Right lobe of liver (tissue), 6 donors: ENCODE measurements around the gene DAAM1. TPM values are rescaled to one million over a fixed set of nuclear protein-coding genes. Genes with fewer than 3 reads are reported as not detected.

Experiments
- ATAC-seq, 4 donors: fragments of 200-7000 bp; cut with Tn5 transposase; one replicate each; pipeline ENCODE4 v1.9.1; 2020; ENCODE audit warnings: mild to moderate bottlenecking in 4 of 4, moderate library complexity in 4 of 4
- DNase-seq, 3 donors: peaks; one replicate each; pipeline ENCODE4 v3.0.0-alpha.2; 2020
- H3K27ac ChIP-seq, 3 donors: fragments of 200-600 bp; one replicate each; pipeline ENCODE4 v1.8.0; 2022
- H3K27me3 ChIP-seq, 2 donors: fragments of 200-600 bp; one replicate each; pipeline ENCODE4 v1.8.0; 2022
- H3K36me3 ChIP-seq, 4 donors: fragments of 200-600 bp; sonication (generic) in 1 of 4; one replicate each; pipeline versions ENCODE4 v1.5.1 to v1.8.0; 2017 to 2022; ENCODE audit warnings: control low read depth in 1 of 4
- H3K4me1 ChIP-seq, 4 donors: fragments of 200-600 bp; sonication (generic) in 1 of 4; one replicate each; pipeline versions ENCODE4 v1.5.1 to v1.8.0; 2017 to 2022; ENCODE audit warnings: control low read depth in 1 of 4
- H3K4me3 ChIP-seq, 3 donors: fragments of 200-600 bp; one replicate each; pipeline ENCODE4 v1.8.0; 2022
- H3K9me3 ChIP-seq, 4 donors: fragments of 200-600 bp; sonication (generic) in 1 of 4; one replicate each; pipeline versions ENCODE4 v1.5.1 to v1.8.0; 2017 to 2022; ENCODE audit warnings: control low read depth in 1 of 4
- CTCF ChIP-seq, 4 donors: fragments of 200-600 bp in 3 of 4; fragments of 450-650 bp in 1 of 4; IDR thresholded peaks; one replicate each; pipeline versions ENCODE4 v1.5.1 to v1.8.0; 2016 to 2022; ENCODE audit warnings: antibody characterized with exemption in 4 of 4, mild to moderate bottlenecking in 2 of 4
- POLR2A ChIP-seq: fragments of 450-650 bp; IDR thresholded peaks from one replicate; pipeline ENCODE4 v1.6.1; 2017; ENCODE audit warnings: antibody characterized with exemption, mild to moderate bottlenecking
- WGBS: methylation state at CpG from one replicate; pipeline ENCODE4 v1.1.6; 2018; ENCODE audit warnings: low coverage, low lambda C conversion rate; ENCODE audit not compliant: insufficient coverage; ENCODE audit errors: missing lambda C conversion rate; 5-methylcytosine and 5-hydroxymethylcytosine counted together
- intact Hi-C, 2 donors: fragments of 100-400 bp; cut with DNase I; formaldehyde crosslinking; loops; one replicate each; pipeline versions ENCODE4 v1.11.2 to v1.14.1; 2022
- total RNA-seq, 6 experiments: library from RNA; depleted of rRNA in 2 of 6; stranded (reverse); fragments of >200 nt in 2 of 6; fragmentation: NEBNext Ultra II Directional in 3 of 6; extraction: Animal tissue kit (Norgen Biotek cat#: 25700) in 3 of 6; gene quantifications; one replicate each; pipeline versions ENCODE4 v1.1.0 to v1.2.4, GENCODE V29; 2016 to 2023
- donor health status: DM: no; HTN: yes; CAD: no.
- donor health status: DM: no; HTN: no; CAD: no.
- donor health status: DM: no; HTN: no; CAD: no.
- donor health status: DM: no; HTN: yes; CAD: no.
- donor health status: DM: no; HTN: yes; CAD: no.

DAAM1 gene
- total RNA-seq, 6 experiments from 2014 or later: 17.2 to 43.6 (median 25.3) TPM

- ATAC-seq (no peak), DNase-seq (no peak)
- intact Hi-C loops: no loop called here
- Histone ChIP-seq H3K4me3 (no peak overlapping the region), H3K9me3 (no peaks in the 10 kb centered on the region), H3K27ac (no peak overlapping the region), H3K27me3 (no peaks in the 10 kb centered on the region), H3K36me3 (no peaks in the 10 kb centered on the region), H3K4me1 (peaks cover 0 to 15% (median 7%) of the 10 kb centered on the region in 4 donors)
- 74% methylated on average over 3 of the region's 3 CpGs for WGBS
- no peak for TF ChIP-seq CTCF (IDR thresholded peaks at IDR 0.05)
- no peak for TF ChIP-seq POLR2A
Observed at GRCh38 chr14:59282378-59282765, 93.9 kb downstream of the DAAM1 start.

- intact Hi-C loops: no loop called here
- H3K27ac ChIP-seq: no peak overlapping the region
- no peaks in the 10 kb centered on the region for H3K36me3 ChIP-seq
- TF ChIP-seq CTCF (IDR thresholded peaks at IDR 0.05) (no peak), POLR2A (no peak)
- H3K4me3 ChIP-seq: no peak overlapping the region
- H3K9me3 ChIP-seq: no peaks in the 10 kb centered on the region
- ATAC-seq: peak; percentile 80 to 97 (median 91)
- H3K4me1 ChIP-seq: peaks cover 0 to 15% (median 7%) of the 10 kb centered on the region in 4 donors
- no peak for DNase-seq
- no peaks in the 10 kb centered on the region for H3K27me3 ChIP-seq
Observed at GRCh38 chr14:59283361-59283760, 94.9 kb downstream of the DAAM1 start.

- intact Hi-C loops: no loop called here
- DNase-seq: no peak
- 100% methylated on average over 1 of the region's 1 CpG for WGBS
- TF ChIP-seq CTCF (IDR thresholded peaks at IDR 0.05): no peak
- TF ChIP-seq POLR2A: no peak
- no peaks in the 10 kb centered on the region for H3K27me3 ChIP-seq
- no peak overlapping the region for H3K4me3 ChIP-seq
- H3K27ac ChIP-seq: no peak overlapping the region
- peaks cover 0 to 15% (median 7%) of the 10 kb centered on the region in 4 donors for H3K4me1 ChIP-seq
- no peak for ATAC-seq
- no peaks in the 10 kb centered on the region for H3K9me3 ChIP-seq
- H3K36me3 ChIP-seq: no peaks in the 10 kb centered on the region
Observed at GRCh38 chr14:59284059-59284458, 95.6 kb downstream of the DAAM1 start.

- DNase-seq: no peak
- WGBS: 75% methylated on average over 1 of the region's 1 CpG
- Histone ChIP-seq H3K4me1 (peaks cover 0 to 30% (median 6%) of the 10 kb centered on the region in 4 donors), H3K36me3 (no peaks in the 10 kb centered on the region), H3K9me3 (no peaks in the 10 kb centered on the region), H3K4me3 (no peak overlapping the region), H3K27me3 (no peaks in the 10 kb centered on the region), H3K27ac (no peak overlapping the region)
- peak in 1 of 4 donors; percentile 17 for ATAC-seq
- no peak for TF ChIP-seq CTCF (IDR thresholded peaks at IDR 0.05)
- TF ChIP-seq POLR2A: no peak
- intact Hi-C loops: no loop called here
Observed at GRCh38 chr14:59292028-59292427, 103.6 kb downstream of the DAAM1 start.

- WGBS: 87% methylated on average over 3 of the region's 4 CpGs
- H3K36me3 ChIP-seq: no peaks in the 10 kb centered on the region
- no peaks in the 10 kb centered on the region for H3K9me3 ChIP-seq
- H3K4me3 ChIP-seq: no peak overlapping the region
- DNase-seq (no peak), ATAC-seq (no peak)
- TF ChIP-seq POLR2A: no peak
- H3K27me3 ChIP-seq: no peaks in the 10 kb centered on the region
- intact Hi-C loops: no loop called here
- H3K4me1 ChIP-seq: peaks cover 0 to 36% (median 8%) of the 10 kb centered on the region in 4 donors
- H3K27ac ChIP-seq: no peak overlapping the region
Observed at GRCh38 chr14:59292921-59293534, 104.6 kb downstream of the DAAM1 start.
